ENCODE measurements around the gene RWDD4.
"Not testable (repeated sequence)": the region's sequence is repeated elsewhere in the genome, so short reads cannot be mapped to it uniquely, and the experiment has no call there.

The RWDD4 gene

GRCh38 chr4:183635321-183635720 is 23.7 kb downstream of the RWDD4 start:
- DNase-seq: no peak

- DNase-seq: no peak
These were observed 25.2 kb downstream of the RWDD4 start for GRCh38 chr4:183633476-183634400.

GRCh38 chr4:183632689-183633088 is 26.3 kb downstream of the RWDD4 start:
- DNase-seq: no peak

GRCh38 chr4:183631577-183632198 is 27.3 kb downstream of the RWDD4 start:
- DNase-seq: no peak

- no peak for DNase-seq
These were observed 30.9 kb downstream of the RWDD4 start for GRCh38 chr4:183627979-183628588.

GRCh38 chr4:183627286-183627685 is 31.7 kb downstream of the RWDD4 start:
- DNase-seq: not testable (repeated sequence)

- no peak for DNase-seq
These were observed 32.8 kb downstream of the RWDD4 start for GRCh38 chr4:183626168-183626567.

GRCh38 chr4:183624548-183624947 is 34.4 kb downstream of the RWDD4 start:
- no peak for DNase-seq

- DNase-seq: no peak
These were observed 37.1 kb downstream of the RWDD4 start for GRCh38 chr4:183621875-183622274.

GRCh38 chr4:183620421-183620820 is 38.6 kb downstream of the RWDD4 start:
- no peak for DNase-seq

- DNase-seq: no peak
These were observed 40.3 kb downstream of the RWDD4 start for GRCh38 chr4:183618681-183619080.

- DNase-seq: no peak
These were observed 41.9 kb downstream of the RWDD4 start for GRCh38 chr4:183617075-183617474.

- DNase-seq: no peak
These were observed 46.4 kb downstream of the RWDD4 start for GRCh38 chr4:183612329-183613250.

- no peak for DNase-seq
These were observed 47.7 kb downstream of the RWDD4 start for GRCh38 chr4:183611210-183611830.

GRCh38 chr4:183610613-183611012 is 48.4 kb downstream of the RWDD4 start:
- DNase-seq: no peak

- no peak for DNase-seq
These were observed 49.0 kb downstream of the RWDD4 start for GRCh38 chr4:183610033-183610432.

GRCh38 chr4:183609151-183609550 is 49.8 kb downstream of the RWDD4 start:
- DNase-seq: no peak

- no peak for DNase-seq
These were observed 51.1 kb downstream of the RWDD4 start for GRCh38 chr4:183607894-183608293.

- DNase-seq: no peak
These were observed 56.4 kb downstream of the RWDD4 start for GRCh38 chr4:183602557-183603027.

GRCh38 chr4:183601381-183601780 is 57.6 kb downstream of the RWDD4 start:
- DNase-seq: no peak

- DNase-seq: no peak
These were observed 58.7 kb downstream of the RWDD4 start for GRCh38 chr4:183600189-183600685.

- DNase-seq: no peak
These were observed 59.3 kb downstream of the RWDD4 start for GRCh38 chr4:183599690-183600089.
